ENCODE data around the gene XPO4.
A peak's percentile ranks its signal among the peaks of the same experiment; 100 is the strongest.

XPO4 gene

GRCh38 chr13:20831254-20831653 is 71.3 kb downstream of the XPO4 start:
- Histone ChIP-seq H3K36me3 (ENCODE audit: control insufficient read depth, low read length) (peaks cover 24% of the 10 kb centered on the region), H3K27ac (ENCODE audit: low read depth, low read length) (no peak overlapping the region), H3K4me2 (ENCODE audit: low read length) (no peak overlapping the region), H3K9me3 (ENCODE audit: control insufficient read depth, insufficient read depth, low read length) (no peaks in the 10 kb centered on the region), H3K4me1 (ENCODE audit: control insufficient read depth, low read length) (peaks cover 7% of the 10 kb centered on the region), H3K9me2 (replicated peaks; ENCODE audit: control insufficient read depth, low read length) (no peaks in the 10 kb centered on the region), H3F3A (ENCODE audit: control insufficient read depth, insufficient read depth) (peaks cover 4% of the 10 kb centered on the region; the same call in 1 of the 2 replicates), H3K79me2 (ENCODE audit: control insufficient read depth, low read length) (peaks cover 4% of the 10 kb centered on the region; the same call in 1 of the 2 replicates), H3K4me3 (ENCODE audit: low read length) (no peak overlapping the region), H4K20me1 (ENCODE audit: control insufficient read depth, insufficient read depth, low read depth, low read length) (no peaks in the 10 kb centered on the region), H3K27me3 (ENCODE audit: control insufficient read depth, low read length) (no peaks in the 10 kb centered on the region)
- TF ChIP-seq EZH2phosphoT487 (IDR thresholded peaks at IDR 0.05; ENCODE audit: borderline replicate concordance, low read length) (no peak), CTCF (IDR thresholded peaks at IDR 0.05; ENCODE audit: low read depth, low read length, poor library complexity, severe bottlenecking) (no peak)

- Histone ChIP-seq H3K4me2 (ENCODE audit: low read length) (peak overlapping the region; percentile 38), H3K9me2 (replicated peaks; ENCODE audit: control insufficient read depth, low read length) (no peaks in the 10 kb centered on the region), H3K9me3 (ENCODE audit: control insufficient read depth, insufficient read depth, low read length) (no peaks in the 10 kb centered on the region), H3F3A (ENCODE audit: control insufficient read depth, insufficient read depth) (peaks cover 7% of the 10 kb centered on the region), H3K4me3 (ENCODE audit: low read length) (peak overlapping the region; percentile 12; the same call in 1 of the 2 replicates), H3K79me2 (ENCODE audit: control insufficient read depth, low read length) (peaks cover 4% of the 10 kb centered on the region; the same call in 1 of the 2 replicates), H3K4me1 (ENCODE audit: control insufficient read depth, low read length) (peaks cover 7% of the 10 kb centered on the region), H3K27ac (ENCODE audit: low read depth, low read length) (no peak overlapping the region), H3K27me3 (ENCODE audit: control insufficient read depth, low read length) (no peaks in the 10 kb centered on the region), H3K36me3 (ENCODE audit: control insufficient read depth, low read length) (peaks cover 30% of the 10 kb centered on the region), H4K20me1 (ENCODE audit: control insufficient read depth, insufficient read depth, low read depth, low read length) (no peaks in the 10 kb centered on the region)
- TF ChIP-seq CTCF (IDR thresholded peaks at IDR 0.05; ENCODE audit: low read depth, low read length, poor library complexity, severe bottlenecking): peak; percentile 71
- no peak for TF ChIP-seq EZH2phosphoT487 (IDR thresholded peaks at IDR 0.05; ENCODE audit: borderline replicate concordance, low read length)
Measured at GRCh38 chr13:20828539-20829364, 73.8 kb downstream of the XPO4 start.

GRCh38 chr13:20826843-20827560 is 75.5 kb downstream of the XPO4 start:
- H3K36me3 ChIP-seq (ENCODE audit: control insufficient read depth, low read length): peaks cover 38% of the 10 kb centered on the region
- no peaks in the 10 kb centered on the region for H4K20me1 ChIP-seq (ENCODE audit: control insufficient read depth, insufficient read depth, low read depth, low read length)
- peaks cover 7% of the 10 kb centered on the region for H3K4me1 ChIP-seq (ENCODE audit: control insufficient read depth, low read length)
- H3K4me2 ChIP-seq (ENCODE audit: low read length): no peak overlapping the region
- peaks cover 7% of the 10 kb centered on the region for H3F3A ChIP-seq (ENCODE audit: control insufficient read depth, insufficient read depth)
- no peaks in the 10 kb centered on the region for H3K27me3 ChIP-seq (ENCODE audit: control insufficient read depth, low read length)
- no peaks in the 10 kb centered on the region for H3K9me2 ChIP-seq (replicated peaks; ENCODE audit: control insufficient read depth, low read length)
- TF ChIP-seq EZH2phosphoT487 (IDR thresholded peaks at IDR 0.05; ENCODE audit: borderline replicate concordance, low read length) (no peak), CTCF (IDR thresholded peaks at IDR 0.05; ENCODE audit: low read depth, low read length, poor library complexity, severe bottlenecking) (no peak)
- H3K4me3 ChIP-seq (ENCODE audit: low read length): no peak overlapping the region
- H3K79me2 ChIP-seq (ENCODE audit: control insufficient read depth, low read length): peaks cover 4% of the 10 kb centered on the region; the same call in 1 of the 2 replicates
- no peak overlapping the region for H3K27ac ChIP-seq (ENCODE audit: low read depth, low read length)
- no peaks in the 10 kb centered on the region for H3K9me3 ChIP-seq (ENCODE audit: control insufficient read depth, insufficient read depth, low read length)

All from DOHH2 (cell line).